GM12865 (cell line): ENCODE data around the gene PGM3.

Experiments
- DNase-seq: peaks from one replicate; pipeline ENCODE4 v3.0.0; 2010; ENCODE audit warnings: low read depth
- H3K4me3 ChIP-seq: 2 replicates; pipeline ENCODE4 v1.5.1; 2011; ENCODE audit warnings: mild to moderate bottlenecking, low read depth, low read length, control low read depth
- CTCF ChIP-seq: IDR thresholded peaks from 2 replicates; pipeline ENCODE4 v1.5.1; 2011; ENCODE audit warnings: low read length, control low read depth, low read depth, inconsistent platforms; ENCODE audit not compliant: insufficient read depth; ENCODE audit errors: missing control alignments

Gene PGM3

GRCh38 chr6:83124553-83124952 is 68.5 kb downstream of the PGM3 start:
- no peak for TF ChIP-seq CTCF
- no peak overlapping the region for H3K4me3 ChIP-seq
- DNase-seq: no peak

DNA sequence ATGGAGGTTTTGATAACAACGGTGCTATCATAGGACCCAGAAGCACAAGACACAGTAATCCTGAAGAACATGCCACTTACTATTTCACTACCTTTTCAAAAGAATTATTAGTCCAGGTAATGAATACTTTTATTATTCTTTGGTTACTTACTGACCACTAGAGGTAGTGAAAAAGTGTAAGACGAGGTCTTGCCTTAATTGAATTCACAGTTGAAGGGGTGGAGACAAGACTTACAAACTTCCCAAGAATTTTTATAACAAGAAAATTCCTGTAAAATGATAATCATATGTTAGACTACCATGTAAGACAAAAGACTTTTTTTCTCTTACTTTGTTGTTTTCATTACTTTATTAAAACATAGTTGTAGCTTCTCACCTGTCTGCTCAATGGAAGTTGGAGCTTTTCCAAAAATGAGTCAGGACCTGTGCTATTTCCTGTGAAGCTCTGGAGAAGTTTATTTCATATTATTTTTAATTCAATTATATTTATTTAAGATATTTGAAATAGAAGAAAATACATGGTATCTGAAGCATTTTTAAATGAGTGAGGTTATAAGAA is 73.2 kb downstream of the PGM3 start:
- no peak for TF ChIP-seq CTCF
- DNase-seq: no peak

DNA sequence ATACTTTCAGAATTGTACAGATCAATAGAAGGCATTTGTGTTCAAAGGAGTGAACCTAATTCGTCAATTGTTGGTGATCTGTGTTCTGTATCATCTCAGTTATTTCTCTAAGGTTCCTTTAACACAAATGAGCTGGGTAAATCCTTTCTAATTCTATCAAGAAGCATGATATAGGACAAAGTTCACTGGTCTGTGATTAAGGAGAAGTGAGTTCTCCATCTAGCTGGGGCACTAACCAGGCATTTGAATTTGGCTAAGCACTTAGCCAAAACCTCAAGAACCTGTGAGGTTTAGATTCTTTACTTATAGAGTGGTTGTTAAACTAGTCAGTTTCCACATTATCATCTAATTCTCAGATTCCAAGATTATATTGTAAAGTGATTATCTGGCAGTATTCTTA is 75.3 kb downstream of the PGM3 start:
- no peak for DNase-seq
- no peak overlapping the region for H3K4me3 ChIP-seq
- TF ChIP-seq CTCF: no peak

More for the DNA sequence above, 73.2 kb downstream of the PGM3 start:
- no peak overlapping the region for H3K4me3 ChIP-seq
